ENCODE data around the gene SEPTIN7. TPM values are rescaled to one million over a fixed set of nuclear protein-coding genes. Genes with fewer than 3 reads are reported as not detected.

The SEPTIN7 gene
- total RNA-seq, 1 donor from 2014 or later = 232 TPM

DNA sequence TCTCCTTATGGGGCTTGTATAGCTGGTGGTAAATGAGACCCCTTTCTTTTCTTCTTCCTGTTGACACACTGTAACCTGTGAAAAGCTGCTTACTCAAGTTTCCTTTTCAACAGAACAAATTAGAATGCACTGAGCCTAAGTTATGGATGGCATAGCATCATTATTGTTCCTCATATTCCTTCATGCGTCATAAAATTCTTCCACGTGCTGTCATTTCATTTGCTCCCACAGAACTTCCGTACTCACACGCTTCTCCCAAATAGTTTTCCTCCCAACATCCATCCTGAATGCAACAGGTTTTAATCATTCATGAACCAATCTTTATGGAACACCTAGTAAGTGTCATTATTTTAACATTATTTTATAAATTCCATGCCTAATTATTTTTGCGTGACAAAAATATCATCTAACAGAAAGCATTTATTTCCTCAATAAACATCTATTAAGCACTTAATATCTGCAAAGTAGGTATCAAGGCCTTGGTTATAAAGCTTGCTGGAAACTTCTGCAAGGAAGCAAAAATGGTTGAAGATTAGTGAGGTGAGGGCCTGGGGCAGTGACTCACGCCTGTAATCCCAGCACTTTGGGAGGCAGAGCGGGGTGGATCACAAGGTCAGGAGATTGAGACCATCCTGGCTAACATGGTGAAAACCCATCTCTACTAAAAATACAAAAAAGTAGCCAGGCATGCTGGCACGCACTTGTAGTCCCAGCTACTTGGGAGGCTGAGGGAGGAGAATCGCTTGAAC lies 18.9 kb upstream of the SEPTIN7 start:
- no peak for DNase-seq (ENCODE audit: low spot score)
- intact Hi-C loops (cut with DNase I) = no loop called here

DNA sequence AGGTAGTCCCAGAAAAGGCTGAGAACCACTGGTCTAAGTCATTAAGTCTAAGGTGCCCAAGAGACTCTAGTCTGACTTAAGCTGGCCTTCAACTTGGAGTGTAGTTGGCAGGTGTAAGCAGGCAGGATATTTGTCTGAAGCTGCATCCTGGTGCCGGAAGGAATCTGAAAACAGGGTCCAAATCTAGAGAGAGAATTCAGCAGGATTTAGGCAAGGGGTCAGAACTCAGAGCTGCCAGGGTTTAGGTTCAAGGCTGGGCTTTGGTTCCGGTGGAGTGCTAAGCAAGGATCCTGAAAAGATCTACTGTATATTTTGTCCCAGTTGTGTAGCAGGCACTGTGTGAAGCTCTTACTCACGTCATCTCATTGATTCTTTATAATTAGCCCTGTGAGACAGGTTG lies 16.5 kb upstream of the SEPTIN7 start:
- intact Hi-C loops (cut with DNase I) = no loop called here
- DNase-seq (ENCODE audit: low spot score) = no peak

GRCh38 chr7:35785250-35785649 lies 15.6 kb upstream of the SEPTIN7 start:
- no peak for DNase-seq (ENCODE audit: low spot score)
- intact Hi-C loops (cut with DNase I) = no loop called here

GRCh38 chr7:35787925-35788324 lies 12.9 kb upstream of the SEPTIN7 start:
- intact Hi-C loops (cut with DNase I) = no loop called here
- no peak for DNase-seq (ENCODE audit: low spot score)

DNA sequence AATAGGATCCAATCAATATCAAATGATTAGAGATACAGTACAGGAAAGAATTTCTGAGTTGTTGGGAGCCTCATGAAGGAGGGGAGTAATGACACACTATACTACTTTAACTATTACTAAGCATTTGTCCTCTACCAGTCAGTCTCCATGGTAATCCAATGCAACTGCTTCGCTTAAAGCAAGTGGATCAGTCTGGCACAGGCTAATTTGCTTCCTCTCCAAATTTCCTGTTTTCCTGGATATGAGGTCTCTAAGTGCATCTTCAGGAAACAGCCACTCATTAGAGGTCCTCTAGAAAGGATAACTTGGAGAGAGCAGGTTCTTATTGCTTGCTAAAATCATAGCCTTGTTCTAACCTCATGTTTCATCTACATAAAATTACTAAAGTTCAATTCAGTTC lies 8.4 kb upstream of the SEPTIN7 start:
- DNase-seq (ENCODE audit: low spot score) = no peak
- intact Hi-C loops (cut with DNase I) = no loop called here

DNA sequence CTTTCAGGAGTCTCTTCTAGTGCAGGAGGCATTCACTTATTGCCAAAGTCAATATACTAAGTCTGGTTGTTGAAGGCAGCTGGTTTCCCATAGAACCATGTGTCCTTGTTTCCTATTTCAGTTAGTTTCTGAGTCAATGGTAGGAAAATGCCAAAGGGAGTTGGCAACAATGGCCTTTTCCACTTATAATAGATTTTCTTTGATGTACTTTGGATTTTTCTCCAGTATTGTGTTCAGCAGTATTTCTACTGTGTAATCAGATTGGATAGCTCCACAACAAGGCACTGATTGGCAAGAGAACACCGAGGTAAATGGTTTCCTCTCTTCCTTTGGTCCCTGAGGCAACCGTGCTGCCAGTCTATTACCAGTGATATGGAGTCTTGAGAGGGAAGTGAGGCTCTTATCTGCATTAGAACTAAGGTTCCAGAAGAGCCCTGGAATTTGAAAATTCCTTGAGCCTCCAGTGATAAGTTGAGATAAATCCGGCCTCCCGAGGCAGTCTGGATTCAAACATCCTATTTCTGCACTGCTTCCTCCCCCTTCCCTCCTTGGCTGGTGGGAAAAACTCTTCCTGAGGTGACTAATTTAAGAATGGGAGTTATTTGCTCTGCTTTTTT lies 7.9 kb upstream of the SEPTIN7 start:
- intact Hi-C loops (cut with DNase I) = no loop called here
- no peak for DNase-seq (ENCODE audit: low spot score)

- DNase-seq (ENCODE audit: low spot score) = no peak
- intact Hi-C loops (cut with DNase I) = no loop called here
These were observed 3.5 kb upstream of the SEPTIN7 start for GRCh38 chr7:35797311-35797710.

DNA sequence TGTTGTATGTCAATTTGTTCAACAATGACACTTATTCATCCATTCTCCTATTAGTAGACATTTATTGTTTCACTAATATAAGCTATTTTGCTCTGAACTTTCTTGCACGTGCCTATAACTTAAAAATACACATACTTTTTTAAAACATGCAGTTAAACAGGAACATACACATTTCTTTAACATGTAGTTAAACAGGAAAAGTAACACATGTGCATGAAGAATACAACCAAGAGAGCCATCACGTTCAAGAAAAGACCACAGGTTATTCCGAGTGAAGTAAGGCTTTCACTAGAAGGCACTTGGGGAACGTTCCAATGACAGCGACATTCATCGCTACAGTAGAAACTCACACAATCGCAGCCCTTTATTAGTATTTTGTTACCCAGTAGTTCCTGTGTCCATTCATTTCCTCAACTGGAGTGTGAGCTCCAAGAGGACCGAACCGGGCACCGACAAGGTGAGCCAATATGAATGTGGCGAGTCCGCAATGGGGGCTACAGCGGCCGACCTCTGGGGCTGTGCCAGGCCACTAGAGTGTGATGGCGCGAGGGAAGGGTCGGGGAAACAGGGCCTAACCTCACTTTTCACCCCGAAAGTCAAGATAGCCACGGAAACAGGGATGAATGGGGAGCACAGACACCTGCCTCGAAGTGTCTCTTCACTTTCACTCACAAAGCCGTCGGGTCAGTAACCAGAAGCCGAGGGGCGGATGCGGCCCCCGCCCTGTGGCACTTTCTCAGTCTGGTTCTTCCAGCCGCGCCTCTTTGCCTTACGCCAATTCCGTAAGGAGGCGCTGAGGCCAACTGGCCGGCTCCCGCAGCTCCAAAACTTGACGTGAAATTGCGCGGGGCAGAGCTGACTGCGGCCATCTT lies 775 bp upstream of the SEPTIN7 start:
- peak; percentile 95 for DNase-seq (ENCODE audit: low spot score)
- intact Hi-C loops (cut with DNase I) = loop anchor here (5.0 kb wide), 3 partner anchors 48 to 107 kb away; no protein-coding TSS in a partner anchor

GRCh38 chr7:35801392-35802101 lies 690 bp downstream of the SEPTIN7 start:
- intact Hi-C loops (cut with DNase I) = loop anchor here (5.0 kb wide), 3 partner anchors 49 to 106 kb away; no protein-coding TSS in a partner anchor
- DNase-seq (ENCODE audit: low spot score) = peak; percentile 90

DNA sequence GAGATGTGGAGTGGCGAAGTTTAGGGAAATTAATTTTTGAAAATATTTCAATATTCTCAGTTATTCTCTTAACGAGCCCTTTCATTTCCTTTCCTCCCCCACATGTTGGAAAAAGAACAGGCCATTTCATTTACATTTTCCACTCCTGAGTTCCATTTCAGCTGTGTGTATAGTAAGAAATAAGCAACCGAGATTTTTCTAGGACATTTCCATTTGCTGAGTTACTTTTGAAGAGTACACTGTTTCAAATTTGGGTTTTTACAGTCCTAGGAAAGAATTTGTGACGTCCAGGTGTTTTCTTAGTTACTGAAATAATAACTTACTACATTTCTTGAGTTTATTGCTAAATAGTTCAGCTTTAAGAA lies 1.2 kb downstream of the SEPTIN7 start:
- DNase-seq (ENCODE audit: low spot score) = no peak
- intact Hi-C loops (cut with DNase I) = loop anchor here (5.0 kb wide), 3 partner anchors 50 to 105 kb away; no protein-coding TSS in a partner anchor

- intact Hi-C loops (cut with DNase I) = loop anchor here (5.0 kb wide), 3 partner anchors 50 to 105 kb away; no protein-coding TSS in a partner anchor
- no peak for DNase-seq (ENCODE audit: low spot score)
These were observed 1.8 kb downstream of the SEPTIN7 start for GRCh38 chr7:35802649-35803048.

GRCh38 chr7:35804231-35804970 lies 3.5 kb downstream of the SEPTIN7 start:
- intact Hi-C loops (cut with DNase I) = loop anchor here (5.0 kb wide), 3 partner anchors 52 to 103 kb away; no protein-coding TSS in a partner anchor

DNA sequence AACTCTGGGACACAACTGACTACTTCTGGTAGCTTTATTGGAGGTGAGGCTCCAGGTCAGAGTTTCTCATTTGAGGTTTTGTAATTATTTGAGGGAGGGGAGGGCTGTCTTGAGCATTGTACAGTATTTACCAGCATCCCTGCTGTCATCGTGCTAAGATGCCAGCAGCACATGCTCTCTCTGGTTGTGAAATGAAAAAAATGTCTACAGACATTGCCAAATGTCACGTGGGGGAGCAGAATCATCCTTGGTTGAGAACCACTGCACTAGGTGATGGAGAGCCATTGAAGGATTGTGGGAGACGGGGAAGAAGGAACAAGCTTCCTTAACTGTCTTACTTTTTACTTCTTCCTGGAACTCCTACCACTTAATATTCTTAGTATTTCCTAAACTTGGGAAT lies 5.0 kb downstream of the SEPTIN7 start:
- DNase-seq (ENCODE audit: low spot score) = no peak
- intact Hi-C loops (cut with DNase I) = no loop called here

More at GRCh38 chr7:35804231-35804970, 3.5 kb downstream of the SEPTIN7 start:
- DNase-seq (ENCODE audit: low spot score) = no peak

GRCh38 chr7:35816514-35816913 lies 15.7 kb downstream of the SEPTIN7 start:
- no peak for DNase-seq (ENCODE audit: low spot score)
- intact Hi-C loops (cut with DNase I) = no loop called here

DNA sequence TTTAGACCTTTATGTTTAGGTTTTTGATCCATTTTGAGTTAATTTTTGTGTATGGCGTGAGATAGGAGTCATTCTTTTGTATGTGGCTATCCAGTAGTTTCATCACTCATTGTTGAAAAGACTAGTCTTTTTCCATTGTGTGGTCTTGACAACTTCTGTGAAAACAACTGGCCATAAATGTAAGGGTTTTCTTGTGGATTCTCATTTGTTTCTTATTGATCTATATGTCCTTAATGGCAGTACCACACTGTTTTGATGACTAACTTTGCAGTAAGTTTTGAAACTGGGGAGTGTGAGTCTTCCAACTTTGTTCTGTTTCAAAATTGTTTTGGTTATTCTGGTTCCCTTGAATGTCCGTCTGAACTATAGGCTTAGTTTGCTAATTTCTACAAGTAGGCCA lies 16.3 kb downstream of the SEPTIN7 start:
- DNase-seq (ENCODE audit: low spot score) = no peak
- intact Hi-C loops (cut with DNase I) = no loop called here

- DNase-seq (ENCODE audit: low spot score) = no peak
- intact Hi-C loops (cut with DNase I) = no loop called here
These were observed 17.1 kb downstream of the SEPTIN7 start for GRCh38 chr7:35817930-35818329.

DNA sequence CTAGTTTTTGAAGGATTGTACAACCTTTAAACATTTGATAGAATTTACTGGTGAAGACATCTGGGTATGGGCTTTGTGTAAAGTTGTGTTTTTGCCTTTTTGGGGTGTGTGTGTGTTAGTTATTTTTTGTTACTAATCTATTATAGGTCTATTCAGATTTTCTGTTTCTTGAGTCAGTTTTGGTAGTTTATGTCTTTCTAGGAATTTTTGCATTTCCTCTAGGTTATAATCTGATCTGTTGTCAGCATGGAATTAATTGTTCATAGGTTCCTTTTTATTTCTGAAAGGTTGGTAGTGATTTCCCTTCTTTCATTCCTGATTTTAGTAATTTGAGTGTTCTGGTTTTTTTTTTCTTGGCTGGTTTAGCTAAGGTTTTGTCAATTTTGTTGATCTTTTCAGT lies 17.7 kb downstream of the SEPTIN7 start:
- intact Hi-C loops (cut with DNase I) = no loop called here

GRCh38 chr7:35819310-35819709 lies 18.5 kb downstream of the SEPTIN7 start:
- intact Hi-C loops (cut with DNase I) = no loop called here
- DNase-seq (ENCODE audit: low spot score) = no peak

More for the DNA sequence above, 17.7 kb downstream of the SEPTIN7 start:
- no peak for DNase-seq (ENCODE audit: low spot score)
